Ishikawa (cell line): Measurements from ENCODE around the gene G3BP2.
A peak's percentile ranks its signal among the peaks of the same experiment; 100 is the strongest.

Experiments used
- CEBPB ChIP-seq: IDR thresholded peaks from 2 replicates; pipeline ENCODE4 v1.6.1; 2012
- CREB1 ChIP-seq: IDR thresholded peaks from 2 replicates; pipeline ENCODE4 v1.6.1; 2012; ENCODE audit warnings: low read depth
- EGR1 ChIP-seq: IDR thresholded peaks from 2 replicates; pipeline ENCODE4 v1.6.1; 2012
- EP300 ChIP-seq: IDR thresholded peaks from 2 replicates; pipeline ENCODE4 v1.6.1; 2012; ENCODE audit warnings: borderline replicate concordance
- FOXM1 ChIP-seq: IDR thresholded peaks from 2 replicates; pipeline ENCODE4 v1.6.1; 2012; ENCODE audit warnings: low read depth, borderline replicate concordance
- NFIC ChIP-seq: IDR thresholded peaks from 2 replicates; pipeline ENCODE4 v1.6.1; 2012
- RAD21 ChIP-seq: IDR thresholded peaks from 2 replicates; pipeline ENCODE4 v1.6.1; 2012; ENCODE audit warnings: low read depth
- TAF1 ChIP-seq: IDR thresholded peaks from 2 replicates; pipeline ENCODE4 v1.6.1; 2012; ENCODE audit warnings: low read depth, mild to moderate bottlenecking
- TCF12 ChIP-seq: IDR thresholded peaks from 2 replicates; pipeline ENCODE4 v1.6.1; 2012; ENCODE audit warnings: low read depth
- TEAD4 ChIP-seq: IDR thresholded peaks from 2 replicates; pipeline ENCODE4 v1.6.1; 2012
- YY1 ChIP-seq: IDR thresholded peaks from 2 replicates; pipeline ENCODE4 v1.6.1; 2012; ENCODE audit warnings: low read depth
- ZBTB7A ChIP-seq: IDR thresholded peaks from 2 replicates; pipeline ENCODE4 v1.6.1; 2012; ENCODE audit warnings: low read depth
- TF ChIP-seq, protein P1 (sequence below): IDR thresholded peaks from 2 replicates; pipeline ENCODE4 v1.6.1; 2012
- TF ChIP-seq, protein P2 (sequence below): IDR thresholded peaks from 2 replicates; pipeline ENCODE4 v1.6.1; 2012
- TF ChIP-seq, protein P3 (sequence below): IDR thresholded peaks from 2 replicates; pipeline ENCODE4 v1.6.1; 2012; ENCODE audit warnings: low read depth, mild to moderate bottlenecking

The G3BP2 gene

DNA sequence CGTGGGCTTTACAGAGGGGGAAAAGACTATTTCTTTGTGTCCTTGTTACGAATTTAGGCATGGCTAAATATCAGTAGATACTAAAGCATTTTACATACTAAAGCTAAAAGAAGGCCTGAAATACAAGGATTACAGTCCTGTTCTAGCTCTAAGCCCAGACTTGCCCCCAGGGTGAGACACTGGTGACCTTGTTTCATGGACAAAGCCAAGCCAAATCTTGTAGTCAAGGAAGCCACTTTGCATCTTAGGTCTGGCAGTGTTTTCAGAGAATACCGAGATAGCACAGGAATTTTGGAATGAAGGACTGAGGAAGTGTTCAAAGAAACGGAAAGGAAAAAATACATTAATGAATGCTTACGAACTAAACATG lies 733 bp upstream of the G3BP2 start:
- TF ChIP-seq, protein P1, sequence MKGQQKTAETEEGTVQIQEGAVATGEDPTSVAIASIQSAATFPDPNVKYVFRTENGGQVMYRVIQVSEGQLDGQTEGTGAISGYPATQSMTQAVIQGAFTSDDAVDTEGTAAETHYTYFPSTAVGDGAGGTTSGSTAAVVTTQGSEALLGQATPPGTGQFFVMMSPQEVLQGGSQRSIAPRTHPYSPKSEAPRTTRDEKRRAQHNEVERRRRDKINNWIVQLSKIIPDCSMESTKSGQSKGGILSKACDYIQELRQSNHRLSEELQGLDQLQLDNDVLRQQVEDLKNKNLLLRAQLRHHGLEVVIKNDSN = no peak
- TF ChIP-seq, protein P2, sequence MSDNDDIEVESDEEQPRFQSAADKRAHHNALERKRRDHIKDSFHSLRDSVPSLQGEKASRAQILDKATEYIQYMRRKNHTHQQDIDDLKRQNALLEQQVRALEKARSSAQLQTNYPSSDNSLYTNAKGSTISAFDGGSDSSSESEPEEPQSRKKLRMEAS = no peak
- TF ChIP-seq, protein P3, sequence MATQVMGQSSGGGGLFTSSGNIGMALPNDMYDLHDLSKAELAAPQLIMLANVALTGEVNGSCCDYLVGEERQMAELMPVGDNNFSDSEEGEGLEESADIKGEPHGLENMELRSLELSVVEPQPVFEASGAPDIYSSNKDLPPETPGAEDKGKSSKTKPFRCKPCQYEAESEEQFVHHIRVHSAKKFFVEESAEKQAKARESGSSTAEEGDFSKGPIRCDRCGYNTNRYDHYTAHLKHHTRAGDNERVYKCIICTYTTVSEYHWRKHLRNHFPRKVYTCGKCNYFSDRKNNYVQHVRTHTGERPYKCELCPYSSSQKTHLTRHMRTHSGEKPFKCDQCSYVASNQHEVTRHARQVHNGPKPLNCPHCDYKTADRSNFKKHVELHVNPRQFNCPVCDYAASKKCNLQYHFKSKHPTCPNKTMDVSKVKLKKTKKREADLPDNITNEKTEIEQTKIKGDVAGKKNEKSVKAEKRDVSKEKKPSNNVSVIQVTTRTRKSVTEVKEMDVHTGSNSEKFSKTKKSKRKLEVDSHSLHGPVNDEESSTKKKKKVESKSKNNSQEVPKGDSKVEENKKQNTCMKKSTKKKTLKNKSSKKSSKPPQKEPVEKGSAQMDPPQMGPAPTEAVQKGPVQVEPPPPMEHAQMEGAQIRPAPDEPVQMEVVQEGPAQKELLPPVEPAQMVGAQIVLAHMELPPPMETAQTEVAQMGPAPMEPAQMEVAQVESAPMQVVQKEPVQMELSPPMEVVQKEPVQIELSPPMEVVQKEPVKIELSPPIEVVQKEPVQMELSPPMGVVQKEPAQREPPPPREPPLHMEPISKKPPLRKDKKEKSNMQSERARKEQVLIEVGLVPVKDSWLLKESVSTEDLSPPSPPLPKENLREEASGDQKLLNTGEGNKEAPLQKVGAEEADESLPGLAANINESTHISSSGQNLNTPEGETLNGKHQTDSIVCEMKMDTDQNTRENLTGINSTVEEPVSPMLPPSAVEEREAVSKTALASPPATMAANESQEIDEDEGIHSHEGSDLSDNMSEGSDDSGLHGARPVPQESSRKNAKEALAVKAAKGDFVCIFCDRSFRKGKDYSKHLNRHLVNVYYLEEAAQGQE = no peak
- TF ChIP-seq CREB1 = no peak
- TF ChIP-seq YY1 = no peak
- no peak for TF ChIP-seq EP300
- TF ChIP-seq FOXM1 = no peak
- TF ChIP-seq ZBTB7A = no peak
- no peak for TF ChIP-seq EGR1
- no peak for TF ChIP-seq CEBPB
- no peak for TF ChIP-seq TAF1
- TF ChIP-seq TEAD4 = no peak
- no peak for TF ChIP-seq TCF12
- TF ChIP-seq RAD21 = no peak
- TF ChIP-seq NFIC = no peak

GRCh38 chr4:75672461-75673026 lies 667 bp downstream of the G3BP2 start:
- TF ChIP-seq, protein P2 = peak; percentile 51; the same call in 1 of the 2 replicates
- TF ChIP-seq RAD21 (no peak), YY1 (peak; percentile 47; the same call in 1 of the 2 replicates), EP300 (no peak), TEAD4 (0 out of 2 replicates have a peak, but pooled peaks have one; percentile 6), TCF12 (no peak), ZBTB7A (peak; percentile 63; the same call in 1 of the 2 replicates), CREB1 (no peak), TAF1 (no peak)

- TF ChIP-seq, protein P2 = no peak
- TF ChIP-seq, protein P3 = no peak
- no peak for TF ChIP-seq EP300
- TF ChIP-seq TEAD4 = no peak
- TF ChIP-seq TAF1 = no peak
- TF ChIP-seq, protein P1 = no peak
- TF ChIP-seq EGR1 = no peak
- no peak for TF ChIP-seq CREB1
- no peak for TF ChIP-seq NFIC
- no peak for TF ChIP-seq FOXM1
- TF ChIP-seq CEBPB = no peak
- TF ChIP-seq RAD21 = no peak
- TF ChIP-seq TCF12 = no peak
- no peak for TF ChIP-seq YY1
- TF ChIP-seq ZBTB7A = no peak
Measured at GRCh38 chr4:75671802-75672421, 1.3 kb downstream of the G3BP2 start.

DNA sequence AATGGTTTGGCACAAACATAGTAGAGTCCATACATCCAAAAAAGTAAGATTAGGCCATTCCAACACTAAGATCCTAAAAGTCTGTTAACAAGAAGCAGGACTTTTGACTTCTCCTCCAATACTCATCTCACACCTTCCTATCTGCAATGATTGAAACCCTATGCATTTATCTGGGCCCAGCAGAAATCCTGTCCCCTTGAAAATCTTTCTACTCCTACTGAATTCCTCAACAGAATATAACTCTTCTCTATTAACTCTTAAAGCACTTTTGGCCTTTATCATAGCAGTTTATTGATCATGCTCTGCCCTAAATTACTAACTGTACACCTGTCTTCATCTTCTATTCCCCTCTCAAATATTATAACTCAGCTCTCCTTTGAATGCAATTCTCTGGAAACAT lies 4.6 kb downstream of the G3BP2 start:
- TF ChIP-seq, protein P1 = no peak

GRCh38 chr4:75666299-75666698 lies 6.9 kb downstream of the G3BP2 start:
- TF ChIP-seq, protein P1 = no peak
- TF ChIP-seq TCF12 (no peak), RAD21 (no peak), CEBPB (no peak), FOXM1 (no peak), EGR1 (no peak), EP300 (no peak), NFIC (no peak), YY1 (no peak), ZBTB7A (no peak), TAF1 (no peak), CREB1 (no peak), TEAD4 (no peak)
- TF ChIP-seq, protein P3 = no peak
- TF ChIP-seq, protein P2 = no peak
